GM12874 (cell line): Measurements from ENCODE around the gene SAMD11.

Experiments
- CTCF ChIP-seq: IDR thresholded peaks from 2 replicates; pipeline ENCODE4 v1.5.1; 2011; ENCODE audit warnings: low read depth, mild to moderate bottlenecking, control low read depth, low read length, moderate library complexity; ENCODE audit not compliant: insufficient read depth

The SAMD11 gene

GRCh38 chr1:932173-932510 lies 8.4 kb downstream of the SAMD11 start:
- TF ChIP-seq CTCF = no peak

GRCh38 chr1:932776-933602 lies 9.3 kb downstream of the SAMD11 start:
- no peak for TF ChIP-seq CTCF

- TF ChIP-seq CTCF = no peak
These were observed 9.8 kb downstream of the SAMD11 start for GRCh38 chr1:933603-933940.

- TF ChIP-seq CTCF = no peak
These were observed 11.4 kb downstream of the SAMD11 start for GRCh38 chr1:934991-935750.

GRCh38 chr1:935751-936231 lies 12.1 kb downstream of the SAMD11 start:
- no peak for TF ChIP-seq CTCF

- no peak for TF ChIP-seq CTCF
These were observed 12.9 kb downstream of the SAMD11 start for GRCh38 chr1:936348-937264.

- TF ChIP-seq CTCF = no peak
These were observed 13.8 kb downstream of the SAMD11 start for GRCh38 chr1:937521-937920.
